ENCODE measurements around the gene TBC1D14.

The TBC1D14 gene

GRCh38 chr4:7005571-7005970 lies 95.9 kb downstream of the TBC1D14 start:
- no peaks in the 10 kb centered on the region for H3K4me1 ChIP-seq (ENCODE audit: control insufficient read depth, insufficient read depth, low read length, poor library complexity, severe bottlenecking)
- H3K4me3 ChIP-seq (ENCODE audit: insufficient read depth, low read depth, low read length, poor library complexity, severe bottlenecking) = no peak overlapping the region
- H3K27me3 ChIP-seq (replicated peaks; ENCODE audit: control insufficient read depth, insufficient read depth, low read length, poor library complexity, severe bottlenecking) = no peaks in the 10 kb centered on the region
- H3K36me3 ChIP-seq (ENCODE audit: control insufficient read depth, insufficient read depth, low read length) = peaks cover 56% of the 10 kb centered on the region
- H3K27ac ChIP-seq (ENCODE audit: insufficient read depth, low read length, poor library complexity, severe bottlenecking) = no peak overlapping the region
- H3K9me3 ChIP-seq (ENCODE audit: control insufficient read depth, low read length) = no peaks in the 10 kb centered on the region
- no peak for DNase-seq

GRCh38 chr4:7006411-7006810 lies 96.8 kb downstream of the TBC1D14 start:
- no peak for DNase-seq
- H3K27me3 ChIP-seq (replicated peaks; ENCODE audit: control insufficient read depth, insufficient read depth, low read length, poor library complexity, severe bottlenecking) = no peaks in the 10 kb centered on the region
- H3K36me3 ChIP-seq (ENCODE audit: control insufficient read depth, insufficient read depth, low read length) = peaks cover 55% of the 10 kb centered on the region

GRCh38 chr4:7007142-7007907 lies 97.7 kb downstream of the TBC1D14 start:
- peaks cover 48% of the 10 kb centered on the region for H3K36me3 ChIP-seq (ENCODE audit: control insufficient read depth, insufficient read depth, low read length)
- no peak overlapping the region for H3K4me3 ChIP-seq (ENCODE audit: insufficient read depth, low read depth, low read length, poor library complexity, severe bottlenecking)
- H3K27me3 ChIP-seq (replicated peaks; ENCODE audit: control insufficient read depth, insufficient read depth, low read length, poor library complexity, severe bottlenecking) = no peaks in the 10 kb centered on the region
- H3K27ac ChIP-seq (ENCODE audit: insufficient read depth, low read length, poor library complexity, severe bottlenecking) = no peak overlapping the region
- H3K4me1 ChIP-seq (ENCODE audit: control insufficient read depth, insufficient read depth, low read length, poor library complexity, severe bottlenecking) = no peaks in the 10 kb centered on the region
- H3K9me3 ChIP-seq (ENCODE audit: control insufficient read depth, low read length) = no peaks in the 10 kb centered on the region
- no peak for DNase-seq

More at GRCh38 chr4:7006411-7006810, 96.8 kb downstream of the TBC1D14 start:
- Histone ChIP-seq H3K27ac (ENCODE audit: insufficient read depth, low read length, poor library complexity, severe bottlenecking) (no peak overlapping the region), H3K4me3 (ENCODE audit: insufficient read depth, low read depth, low read length, poor library complexity, severe bottlenecking) (no peak overlapping the region), H3K9me3 (ENCODE audit: control insufficient read depth, low read length) (no peaks in the 10 kb centered on the region), H3K4me1 (ENCODE audit: control insufficient read depth, insufficient read depth, low read length, poor library complexity, severe bottlenecking) (no peaks in the 10 kb centered on the region)

- H3K4me3 ChIP-seq (ENCODE audit: insufficient read depth, low read depth, low read length, poor library complexity, severe bottlenecking) = no peak overlapping the region
- H3K27ac ChIP-seq (ENCODE audit: insufficient read depth, low read length, poor library complexity, severe bottlenecking) = no peak overlapping the region
- peaks cover 49% of the 10 kb centered on the region for H3K36me3 ChIP-seq (ENCODE audit: control insufficient read depth, insufficient read depth, low read length)
- DNase-seq = no peak
- no peaks in the 10 kb centered on the region for H3K4me1 ChIP-seq (ENCODE audit: control insufficient read depth, insufficient read depth, low read length, poor library complexity, severe bottlenecking)
- H3K9me3 ChIP-seq (ENCODE audit: control insufficient read depth, low read length) = no peaks in the 10 kb centered on the region
- no peaks in the 10 kb centered on the region for H3K27me3 ChIP-seq (replicated peaks; ENCODE audit: control insufficient read depth, insufficient read depth, low read length, poor library complexity, severe bottlenecking)
These were observed 98.3 kb downstream of the TBC1D14 start for GRCh38 chr4:7007944-7008343.

GRCh38 chr4:7009564-7009963 lies 99.9 kb downstream of the TBC1D14 start:
- Histone ChIP-seq H3K9me3 (ENCODE audit: control insufficient read depth, low read length) (no peaks in the 10 kb centered on the region), H3K4me1 (ENCODE audit: control insufficient read depth, insufficient read depth, low read length, poor library complexity, severe bottlenecking) (no peaks in the 10 kb centered on the region), H3K4me3 (ENCODE audit: insufficient read depth, low read depth, low read length, poor library complexity, severe bottlenecking) (no peak overlapping the region), H3K36me3 (ENCODE audit: control insufficient read depth, insufficient read depth, low read length) (peaks cover 60% of the 10 kb centered on the region), H3K27ac (ENCODE audit: insufficient read depth, low read length, poor library complexity, severe bottlenecking) (no peak overlapping the region), H3K27me3 (replicated peaks; ENCODE audit: control insufficient read depth, insufficient read depth, low read length, poor library complexity, severe bottlenecking) (no peaks in the 10 kb centered on the region)
- DNase-seq = no peak

- H3K27ac ChIP-seq (ENCODE audit: insufficient read depth, low read length, poor library complexity, severe bottlenecking) = no peak overlapping the region
- DNase-seq = no peak
- H3K27me3 ChIP-seq (replicated peaks; ENCODE audit: control insufficient read depth, insufficient read depth, low read length, poor library complexity, severe bottlenecking) = no peaks in the 10 kb centered on the region
- no peaks in the 10 kb centered on the region for H3K4me1 ChIP-seq (ENCODE audit: control insufficient read depth, insufficient read depth, low read length, poor library complexity, severe bottlenecking)
- no peak overlapping the region for H3K4me3 ChIP-seq (ENCODE audit: insufficient read depth, low read depth, low read length, poor library complexity, severe bottlenecking)
- peaks cover 78% of the 10 kb centered on the region for H3K36me3 ChIP-seq (ENCODE audit: control insufficient read depth, insufficient read depth, low read length)
- H3K9me3 ChIP-seq (ENCODE audit: control insufficient read depth, low read length) = no peaks in the 10 kb centered on the region
These were observed 103.5 kb downstream of the TBC1D14 start for GRCh38 chr4:7013175-7013574.

GRCh38 chr4:7014815-7015214 lies 105.2 kb downstream of the TBC1D14 start:
- Histone ChIP-seq H3K27ac (ENCODE audit: insufficient read depth, low read length, poor library complexity, severe bottlenecking) (no peak overlapping the region), H3K9me3 (ENCODE audit: control insufficient read depth, low read length) (no peaks in the 10 kb centered on the region), H3K27me3 (replicated peaks; ENCODE audit: control insufficient read depth, insufficient read depth, low read length, poor library complexity, severe bottlenecking) (no peaks in the 10 kb centered on the region), H3K4me1 (ENCODE audit: control insufficient read depth, insufficient read depth, low read length, poor library complexity, severe bottlenecking) (no peaks in the 10 kb centered on the region), H3K36me3 (ENCODE audit: control insufficient read depth, insufficient read depth, low read length) (peaks cover 83% of the 10 kb centered on the region), H3K4me3 (ENCODE audit: insufficient read depth, low read depth, low read length, poor library complexity, severe bottlenecking) (no peak overlapping the region)
- DNase-seq = no peak

- H3K27me3 ChIP-seq (replicated peaks; ENCODE audit: control insufficient read depth, insufficient read depth, low read length, poor library complexity, severe bottlenecking) = no peaks in the 10 kb centered on the region
- no peak overlapping the region for H3K4me3 ChIP-seq (ENCODE audit: insufficient read depth, low read depth, low read length, poor library complexity, severe bottlenecking)
- no peaks in the 10 kb centered on the region for H3K9me3 ChIP-seq (ENCODE audit: control insufficient read depth, low read length)
- H3K4me1 ChIP-seq (ENCODE audit: control insufficient read depth, insufficient read depth, low read length, poor library complexity, severe bottlenecking) = no peaks in the 10 kb centered on the region
- H3K27ac ChIP-seq (ENCODE audit: insufficient read depth, low read length, poor library complexity, severe bottlenecking) = no peak overlapping the region
- H3K36me3 ChIP-seq (ENCODE audit: control insufficient read depth, insufficient read depth, low read length) = peaks cover 77% of the 10 kb centered on the region
- no peak for DNase-seq
These were observed 105.9 kb downstream of the TBC1D14 start for GRCh38 chr4:7015383-7016035.

- Histone ChIP-seq H3K27ac (ENCODE audit: insufficient read depth, low read length, poor library complexity, severe bottlenecking) (no peak overlapping the region), H3K27me3 (replicated peaks; ENCODE audit: control insufficient read depth, insufficient read depth, low read length, poor library complexity, severe bottlenecking) (no peaks in the 10 kb centered on the region), H3K36me3 (ENCODE audit: control insufficient read depth, insufficient read depth, low read length) (peaks cover 77% of the 10 kb centered on the region), H3K9me3 (ENCODE audit: control insufficient read depth, low read length) (no peaks in the 10 kb centered on the region), H3K4me1 (ENCODE audit: control insufficient read depth, insufficient read depth, low read length, poor library complexity, severe bottlenecking) (no peaks in the 10 kb centered on the region), H3K4me3 (ENCODE audit: insufficient read depth, low read depth, low read length, poor library complexity, severe bottlenecking) (no peak overlapping the region)
- DNase-seq = no peak
These were observed 106.5 kb downstream of the TBC1D14 start for GRCh38 chr4:7016086-7016485.

- H3K36me3 ChIP-seq (ENCODE audit: control insufficient read depth, insufficient read depth, low read length) = peaks cover 77% of the 10 kb centered on the region
- no peak for DNase-seq
- H3K27ac ChIP-seq (ENCODE audit: insufficient read depth, low read length, poor library complexity, severe bottlenecking) = no peak overlapping the region
- no peaks in the 10 kb centered on the region for H3K4me1 ChIP-seq (ENCODE audit: control insufficient read depth, insufficient read depth, low read length, poor library complexity, severe bottlenecking)
- H3K4me3 ChIP-seq (ENCODE audit: insufficient read depth, low read depth, low read length, poor library complexity, severe bottlenecking) = no peak overlapping the region
- no peaks in the 10 kb centered on the region for H3K27me3 ChIP-seq (replicated peaks; ENCODE audit: control insufficient read depth, insufficient read depth, low read length, poor library complexity, severe bottlenecking)
- H3K9me3 ChIP-seq (ENCODE audit: control insufficient read depth, low read length) = no peaks in the 10 kb centered on the region
These were observed 106.9 kb downstream of the TBC1D14 start for GRCh38 chr4:7016512-7016911.

Data from effector memory CD4-positive, alpha-beta T cell (primary cell).